GM13976 (cell line): Measurements from ENCODE around the gene TOMM20L.

ENCODE experiments used
- DNase-seq: peaks from one replicate; pipeline ENCODE4 v3.0.0; 2012; ENCODE audit warnings: low spot score
- in situ Hi-C: fragments of 300-500 bp; cut with MboI; formaldehyde crosslinking; loops from one replicate; pipeline ENCODE4 v1.12.0; 2022; ENCODE audit warnings: low sequenced_read_pairs, mixed read lengths, inconsistent platforms; ENCODE audit not compliant: unreplicated experiment
- TF ChIP-seq, protein P1 (sequence below): IDR thresholded peaks from 2 replicates; pipeline ENCODE4 v1.5.1; 2012; ENCODE audit warnings: borderline replicate concordance, mild to moderate bottlenecking; ENCODE audit not compliant: insufficient read depth; ENCODE audit errors: extremely low read depth, missing control alignments, control extremely low read depth

The TOMM20L gene

GRCh38 chr14:58455593-58456265 is 60.0 kb downstream of the TOMM20L start:
- TF ChIP-seq, protein P1, sequence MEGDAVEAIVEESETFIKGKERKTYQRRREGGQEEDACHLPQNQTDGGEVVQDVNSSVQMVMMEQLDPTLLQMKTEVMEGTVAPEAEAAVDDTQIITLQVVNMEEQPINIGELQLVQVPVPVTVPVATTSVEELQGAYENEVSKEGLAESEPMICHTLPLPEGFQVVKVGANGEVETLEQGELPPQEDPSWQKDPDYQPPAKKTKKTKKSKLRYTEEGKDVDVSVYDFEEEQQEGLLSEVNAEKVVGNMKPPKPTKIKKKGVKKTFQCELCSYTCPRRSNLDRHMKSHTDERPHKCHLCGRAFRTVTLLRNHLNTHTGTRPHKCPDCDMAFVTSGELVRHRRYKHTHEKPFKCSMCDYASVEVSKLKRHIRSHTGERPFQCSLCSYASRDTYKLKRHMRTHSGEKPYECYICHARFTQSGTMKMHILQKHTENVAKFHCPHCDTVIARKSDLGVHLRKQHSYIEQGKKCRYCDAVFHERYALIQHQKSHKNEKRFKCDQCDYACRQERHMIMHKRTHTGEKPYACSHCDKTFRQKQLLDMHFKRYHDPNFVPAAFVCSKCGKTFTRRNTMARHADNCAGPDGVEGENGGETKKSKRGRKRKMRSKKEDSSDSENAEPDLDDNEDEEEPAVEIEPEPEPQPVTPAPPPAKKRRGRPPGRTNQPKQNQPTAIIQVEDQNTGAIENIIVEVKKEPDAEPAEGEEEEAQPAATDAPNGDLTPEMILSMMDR, result no peak
- DNase-seq, result no peak
- in situ Hi-C loops, result no loop called here
